ENCODE results near the gene PRKCH.

The PRKCH gene

DNA sequence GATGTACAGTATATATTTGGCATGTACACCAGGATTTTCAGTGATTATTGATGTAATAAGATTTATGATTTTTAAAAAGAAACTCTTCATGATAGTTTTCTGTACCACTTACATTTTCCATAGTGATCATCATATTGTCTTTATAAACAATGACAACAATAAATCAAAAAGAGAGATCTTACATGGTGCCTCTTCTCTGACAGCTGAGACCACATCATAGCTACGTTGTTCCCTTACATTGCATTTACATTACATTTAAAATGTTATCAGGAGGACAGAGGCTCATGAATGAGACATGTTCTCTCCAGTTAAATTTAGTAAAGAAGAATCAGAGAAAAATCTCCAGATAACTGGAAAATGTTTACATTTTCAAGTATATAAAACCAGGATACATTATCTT is 112.4 kb downstream of the PRKCH start:
- H3K4me1 ChIP-seq (ENCODE audit: insufficient read depth, low read length, poor library complexity, severe bottlenecking) = peaks cover 47% of the 10 kb centered on the region
- H4K20me1 ChIP-seq (ENCODE audit: insufficient read depth, low read length, poor library complexity, severe bottlenecking) = peaks cover 6% of the 10 kb centered on the region
- no peak overlapping the region for H3K4me3 ChIP-seq (ENCODE audit: low read length, poor library complexity, severe bottlenecking)
- H3F3A ChIP-seq (ENCODE audit: low read depth) = no peaks in the 10 kb centered on the region; the same call in 1 of the 2 replicates
- no peak overlapping the region for H3K4me2 ChIP-seq (ENCODE audit: low read depth, low read length, poor library complexity, severe bottlenecking)
- peaks cover 12% of the 10 kb centered on the region; the same call in 1 of the 2 replicates for H3K36me3 ChIP-seq (ENCODE audit: insufficient read depth, low read length)
- no peak overlapping the region for H2AFZ ChIP-seq (ENCODE audit: low read length)
- H3K79me2 ChIP-seq (ENCODE audit: insufficient read depth, low read length) = peaks cover 100% of the 10 kb centered on the region
- H3K9me3 ChIP-seq (ENCODE audit: insufficient read depth, low read depth, low read length) = no peaks in the 10 kb centered on the region
- no peaks in the 10 kb centered on the region for H3K9me2 ChIP-seq (replicated peaks; ENCODE audit: low read depth, low read length)
- TF ChIP-seq, protein P1, sequence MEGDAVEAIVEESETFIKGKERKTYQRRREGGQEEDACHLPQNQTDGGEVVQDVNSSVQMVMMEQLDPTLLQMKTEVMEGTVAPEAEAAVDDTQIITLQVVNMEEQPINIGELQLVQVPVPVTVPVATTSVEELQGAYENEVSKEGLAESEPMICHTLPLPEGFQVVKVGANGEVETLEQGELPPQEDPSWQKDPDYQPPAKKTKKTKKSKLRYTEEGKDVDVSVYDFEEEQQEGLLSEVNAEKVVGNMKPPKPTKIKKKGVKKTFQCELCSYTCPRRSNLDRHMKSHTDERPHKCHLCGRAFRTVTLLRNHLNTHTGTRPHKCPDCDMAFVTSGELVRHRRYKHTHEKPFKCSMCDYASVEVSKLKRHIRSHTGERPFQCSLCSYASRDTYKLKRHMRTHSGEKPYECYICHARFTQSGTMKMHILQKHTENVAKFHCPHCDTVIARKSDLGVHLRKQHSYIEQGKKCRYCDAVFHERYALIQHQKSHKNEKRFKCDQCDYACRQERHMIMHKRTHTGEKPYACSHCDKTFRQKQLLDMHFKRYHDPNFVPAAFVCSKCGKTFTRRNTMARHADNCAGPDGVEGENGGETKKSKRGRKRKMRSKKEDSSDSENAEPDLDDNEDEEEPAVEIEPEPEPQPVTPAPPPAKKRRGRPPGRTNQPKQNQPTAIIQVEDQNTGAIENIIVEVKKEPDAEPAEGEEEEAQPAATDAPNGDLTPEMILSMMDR (conservative IDR thresholded peaks at IDR 0.05; ENCODE audit: low read length) = no peak
- TF ChIP-seq EZH2phosphoT487 (IDR thresholded peaks at IDR 0.05; ENCODE audit: borderline replicate concordance) = no peak
- no peak overlapping the region for H3K9ac ChIP-seq (ENCODE audit: low read depth, low read length, poor library complexity, severe bottlenecking)
- no peaks in the 10 kb centered on the region for H3K27me3 ChIP-seq (ENCODE audit: insufficient read depth, low read length, poor library complexity, severe bottlenecking)

GRCh38 chr14:61434311-61434710 is 112.9 kb downstream of the PRKCH start:
- Histone ChIP-seq H3K9ac (ENCODE audit: low read depth, low read length, poor library complexity, severe bottlenecking) (no peak overlapping the region), H3K9me2 (replicated peaks; ENCODE audit: low read depth, low read length) (no peaks in the 10 kb centered on the region), H4K20me1 (ENCODE audit: insufficient read depth, low read length, poor library complexity, severe bottlenecking) (peaks cover 1% of the 10 kb centered on the region), H3K9me3 (ENCODE audit: insufficient read depth, low read depth, low read length) (no peaks in the 10 kb centered on the region), H3K36me3 (ENCODE audit: insufficient read depth, low read length) (peaks cover 12% of the 10 kb centered on the region; the same call in 1 of the 2 replicates), H3F3A (ENCODE audit: low read depth) (no peaks in the 10 kb centered on the region; the same call in 1 of the 2 replicates), H3K4me3 (ENCODE audit: low read length, poor library complexity, severe bottlenecking) (no peak overlapping the region), H3K4me2 (ENCODE audit: low read depth, low read length, poor library complexity, severe bottlenecking) (no peak overlapping the region), H3K79me2 (ENCODE audit: insufficient read depth, low read length) (peaks cover 100% of the 10 kb centered on the region), H3K27me3 (ENCODE audit: insufficient read depth, low read length, poor library complexity, severe bottlenecking) (no peaks in the 10 kb centered on the region), H3K4me1 (ENCODE audit: insufficient read depth, low read length, poor library complexity, severe bottlenecking) (peaks cover 47% of the 10 kb centered on the region), H2AFZ (ENCODE audit: low read length) (no peak overlapping the region)
- TF ChIP-seq EZH2phosphoT487 (IDR thresholded peaks at IDR 0.05; ENCODE audit: borderline replicate concordance) = no peak
- TF ChIP-seq, protein P1 (conservative IDR thresholded peaks at IDR 0.05; ENCODE audit: low read length) = no peak

DNA sequence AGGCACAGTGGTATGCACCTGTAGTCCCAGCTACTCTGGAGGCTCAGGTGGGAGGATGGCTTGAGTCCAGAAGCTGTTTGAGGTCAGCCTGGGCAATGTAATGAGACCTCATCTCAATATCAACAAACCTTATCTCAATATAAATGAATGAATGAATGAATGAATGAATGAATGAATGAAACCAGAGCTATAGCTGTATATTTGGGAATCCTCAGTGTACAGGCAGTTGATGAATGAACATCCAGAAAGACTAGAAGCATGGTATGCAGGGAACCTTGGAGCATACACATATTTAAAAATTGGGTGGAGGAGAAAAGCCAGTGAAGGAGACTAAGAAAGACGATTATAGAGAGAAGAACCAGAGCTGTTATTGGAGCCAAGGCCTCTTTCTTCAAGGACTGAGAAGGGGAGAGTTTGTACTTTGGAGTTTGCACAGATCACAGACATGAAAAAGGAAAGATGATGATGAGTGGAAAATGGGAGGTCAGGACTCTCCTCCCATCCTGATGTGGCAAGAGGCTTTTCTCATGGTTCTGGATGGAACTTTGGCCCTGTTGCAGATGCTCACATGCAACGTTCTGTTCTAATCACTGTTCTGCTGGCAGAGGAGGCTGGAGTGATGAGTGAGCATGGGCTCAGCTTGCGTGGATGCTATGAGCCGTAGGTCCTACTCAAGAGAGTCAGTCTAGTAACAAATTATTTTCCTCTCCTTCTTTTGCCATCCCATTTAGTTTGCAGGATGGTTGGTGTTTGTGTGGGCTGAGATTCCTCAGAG is 114.4 kb downstream of the PRKCH start:
- Histone ChIP-seq H3K9ac (ENCODE audit: low read depth, low read length, poor library complexity, severe bottlenecking) (no peak overlapping the region), H3K9me3 (ENCODE audit: insufficient read depth, low read depth, low read length) (no peaks in the 10 kb centered on the region), H3K4me2 (ENCODE audit: low read depth, low read length, poor library complexity, severe bottlenecking) (no peak overlapping the region), H3K4me1 (ENCODE audit: insufficient read depth, low read length, poor library complexity, severe bottlenecking) (peaks cover 57% of the 10 kb centered on the region), H3K4me3 (ENCODE audit: low read length, poor library complexity, severe bottlenecking) (no peak overlapping the region), H3K27me3 (ENCODE audit: insufficient read depth, low read length, poor library complexity, severe bottlenecking) (no peaks in the 10 kb centered on the region), H3K9me2 (replicated peaks; ENCODE audit: low read depth, low read length) (no peaks in the 10 kb centered on the region), H3F3A (ENCODE audit: low read depth) (no peaks in the 10 kb centered on the region; the same call in 1 of the 2 replicates), H3K79me2 (ENCODE audit: insufficient read depth, low read length) (peaks cover 99% of the 10 kb centered on the region), H2AFZ (ENCODE audit: low read length) (no peak overlapping the region), H3K36me3 (ENCODE audit: insufficient read depth, low read length) (peaks cover 12% of the 10 kb centered on the region; the same call in 1 of the 2 replicates), H4K20me1 (ENCODE audit: insufficient read depth, low read length, poor library complexity, severe bottlenecking) (no peaks in the 10 kb centered on the region)
- TF ChIP-seq, protein P1 (conservative IDR thresholded peaks at IDR 0.05; ENCODE audit: low read length) = no peak
- TF ChIP-seq EZH2phosphoT487 (IDR thresholded peaks at IDR 0.05; ENCODE audit: borderline replicate concordance) = no peak

Data from Loucy (cell line).